Activated naive CD4-positive, alpha-beta T cell treated with Interleukin-2 at 50 U/mL for 16 hours (primary cell): ENCODE data around the gene HACD2.

Source experiments
- DNase-seq: peaks from one replicate; pipeline ENCODE4 v3.0.0-alpha.2; 2020

The HACD2 gene

GRCh38 chr3:123476967-123477750 lies 107.7 kb downstream of the HACD2 start:
- DNase-seq, result no peak

GRCh38 chr3:123475786-123476185 lies 109.1 kb downstream of the HACD2 start:
- no peak for DNase-seq

- DNase-seq, result no peak
Measured at GRCh38 chr3:123471106-123471505, 113.7 kb downstream of the HACD2 start.

- no peak for DNase-seq
Measured at GRCh38 chr3:123469323-123469995, 115.4 kb downstream of the HACD2 start.

GRCh38 chr3:123467046-123467445 lies 117.8 kb downstream of the HACD2 start:
- no peak for DNase-seq

- DNase-seq, result no peak
Measured at GRCh38 chr3:123464211-123464610, 120.6 kb downstream of the HACD2 start.

- no peak for DNase-seq
Measured at GRCh38 chr3:123459862-123460261, 125.0 kb downstream of the HACD2 start.

GRCh38 chr3:123458255-123458654 lies 126.6 kb downstream of the HACD2 start:
- no peak for DNase-seq

- no peak for DNase-seq
Measured at GRCh38 chr3:123457841-123458240, 127.0 kb downstream of the HACD2 start.

- no peak for DNase-seq
Measured at GRCh38 chr3:123453675-123454074, 131.2 kb downstream of the HACD2 start.

GRCh38 chr3:123451186-123451585 lies 133.7 kb downstream of the HACD2 start:
- no peak for DNase-seq

GRCh38 chr3:123449997-123450604 lies 134.8 kb downstream of the HACD2 start:
- no peak for DNase-seq

GRCh38 chr3:123449102-123449996 lies 135.5 kb downstream of the HACD2 start:
- no peak for DNase-seq

- no peak for DNase-seq
Measured at GRCh38 chr3:123448536-123449101, 136.2 kb downstream of the HACD2 start, which contains the start of gene ADCY5. Gene ADCY5 (minus strand): TSS chr3:123449090. CDS start chr3:123448545, 545 bp downstream.

GRCh38 chr3:123447749-123448517 lies 136.9 kb downstream of the HACD2 start:
- DNase-seq, result peak; percentile 38

GRCh38 chr3:123447416-123447748 lies 137.5 kb downstream of the HACD2 start:
- DNase-seq, result no peak

- DNase-seq, result no peak
Measured at GRCh38 chr3:123446610-123447109, 138.2 kb downstream of the HACD2 start.

- no peak for DNase-seq
Measured at GRCh38 chr3:123446210-123446609, 138.6 kb downstream of the HACD2 start.

GRCh38 chr3:123445702-123446101 lies 139.2 kb downstream of the HACD2 start:
- no peak for DNase-seq

GRCh38 chr3:123444744-123445143 lies 140.1 kb downstream of the HACD2 start:
- no peak for DNase-seq

- DNase-seq, result no peak
Measured at GRCh38 chr3:123444023-123444422, 140.8 kb downstream of the HACD2 start.

- DNase-seq, result no peak
Measured at GRCh38 chr3:123442908-123443307, 141.9 kb downstream of the HACD2 start.
